HG03457 (cell line): ENCODE results near the gene MYO1G.

Source experiments
- ATAC-seq: cut with Tn5 transposase; IDR thresholded peaks from one replicate; pipeline ENCODE4 v1.9.1; 2021; ENCODE audit warnings: moderate number of reproducible peaks; ENCODE audit not compliant: unreplicated experiment

Gene MYO1G

GRCh38 chr7:44981035-44981706 lies 2.4 kb upstream of the MYO1G start:
- no peak for ATAC-seq

- ATAC-seq: peak; percentile 38
Observed at GRCh38 chr7:44980393-44981034, 1.7 kb upstream of the MYO1G start.

GRCh38 chr7:44979481-44980392 lies 922 bp upstream of the MYO1G start:
- no peak for ATAC-seq

GRCh38 chr7:44977959-44978335 lies 868 bp downstream of the MYO1G start:
- no peak for ATAC-seq

- no peak for ATAC-seq
Observed at GRCh38 chr7:44977304-44977958, 1.4 kb downstream of the MYO1G start.

- ATAC-seq: no peak
Observed at GRCh38 chr7:44976746-44977196, 2.0 kb downstream of the MYO1G start.

- no peak for ATAC-seq
Observed at GRCh38 chr7:44976040-44976745, 2.6 kb downstream of the MYO1G start.

GRCh38 chr7:44975331-44976039 lies 3.3 kb downstream of the MYO1G start:
- ATAC-seq: no peak

GRCh38 chr7:44974549-44974948 lies 4.3 kb downstream of the MYO1G start:
- ATAC-seq: no peak

- no peak for ATAC-seq
Observed at GRCh38 chr7:44973610-44974401, 5.0 kb downstream of the MYO1G start.

- ATAC-seq: no peak
Observed at GRCh38 chr7:44972562-44972961, 6.3 kb downstream of the MYO1G start.

GRCh38 chr7:44971902-44972441 lies 6.8 kb downstream of the MYO1G start:
- no peak for ATAC-seq

- no peak for ATAC-seq
Observed at GRCh38 chr7:44971188-44971901, 7.5 kb downstream of the MYO1G start.

GRCh38 chr7:44970523-44971051 lies 8.2 kb downstream of the MYO1G start:
- no peak for ATAC-seq

- ATAC-seq: no peak
Observed at GRCh38 chr7:44969701-44970522, 8.9 kb downstream of the MYO1G start.

- no peak for ATAC-seq
Observed at GRCh38 chr7:44969049-44969700, 9.6 kb downstream of the MYO1G start.
